SKM-1 (cell line): ENCODE measurements around the gene DUSP5.

Experiments used
- DNase-seq: peaks from one replicate; lab custom pipeline; 2025; ENCODE audit not compliant: unreplicated experiment; lab: John Stamatoyannopoulos, UW

DUSP5 gene

DNA sequence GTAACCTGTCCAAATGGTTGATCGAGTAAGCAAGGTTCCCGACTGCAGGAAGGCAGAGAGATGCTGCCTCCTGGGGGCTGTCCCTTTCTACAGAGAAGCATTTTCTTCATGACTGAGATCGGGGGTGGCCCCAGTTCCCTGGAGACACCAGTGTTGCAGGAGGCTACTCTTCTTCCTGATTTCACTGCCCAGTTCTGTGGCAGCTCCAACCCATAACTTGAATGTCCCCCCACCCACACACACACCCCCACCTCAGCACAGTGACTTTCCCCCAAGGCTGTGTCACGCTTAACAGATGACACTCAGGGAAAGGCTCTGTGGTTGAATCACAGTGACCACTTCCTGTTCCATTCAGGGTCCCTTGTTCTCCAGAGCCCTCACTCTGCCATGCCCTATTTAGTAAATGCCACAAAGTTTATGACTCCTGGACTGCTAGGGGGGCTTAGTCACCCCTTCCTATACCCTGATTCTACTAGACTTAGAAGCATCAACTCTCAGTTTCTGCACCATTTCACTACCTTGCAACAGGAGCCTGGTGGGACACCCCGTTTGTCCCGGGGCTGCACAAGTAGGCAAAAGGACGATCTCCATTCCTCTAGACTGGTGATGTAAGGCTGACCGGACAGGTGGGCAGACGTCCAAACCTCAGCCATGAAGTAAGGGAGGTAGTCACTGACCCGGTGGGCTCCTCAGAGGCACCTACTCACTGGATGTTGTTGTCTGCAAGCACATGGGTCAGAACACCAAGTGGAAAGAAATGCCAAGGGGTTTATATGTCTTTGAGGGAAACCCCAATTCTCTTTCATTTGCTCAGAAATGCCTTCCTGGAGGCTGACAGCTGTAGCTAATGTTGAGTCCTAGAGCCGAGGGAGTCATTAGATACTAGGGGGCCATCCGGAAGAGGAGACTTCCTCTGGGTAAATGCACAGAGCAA, 38.5 kb downstream of the DUSP5 start:
- DNase-seq, result no peak

DNA sequence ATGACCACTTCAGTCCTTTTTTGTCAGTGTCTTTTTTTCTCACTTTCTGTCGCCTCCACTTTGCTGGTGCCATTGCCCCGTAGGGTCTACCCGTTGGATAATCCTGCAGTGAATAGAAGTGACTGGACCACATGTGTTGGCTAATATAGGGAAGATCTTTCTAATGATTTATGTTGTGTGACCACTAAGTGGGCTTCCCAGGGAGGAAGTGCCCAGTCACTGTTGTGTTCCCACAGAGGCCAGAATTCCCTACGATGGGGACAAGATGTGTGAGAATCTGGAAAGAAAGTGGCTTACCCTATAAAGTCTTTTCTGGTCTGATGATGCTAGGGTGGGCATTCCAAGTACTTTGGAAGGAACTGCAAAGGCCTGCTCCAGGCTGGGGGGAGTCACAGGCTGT, 41.4 kb downstream of the DUSP5 start:
- DNase-seq, result no peak

DNA sequence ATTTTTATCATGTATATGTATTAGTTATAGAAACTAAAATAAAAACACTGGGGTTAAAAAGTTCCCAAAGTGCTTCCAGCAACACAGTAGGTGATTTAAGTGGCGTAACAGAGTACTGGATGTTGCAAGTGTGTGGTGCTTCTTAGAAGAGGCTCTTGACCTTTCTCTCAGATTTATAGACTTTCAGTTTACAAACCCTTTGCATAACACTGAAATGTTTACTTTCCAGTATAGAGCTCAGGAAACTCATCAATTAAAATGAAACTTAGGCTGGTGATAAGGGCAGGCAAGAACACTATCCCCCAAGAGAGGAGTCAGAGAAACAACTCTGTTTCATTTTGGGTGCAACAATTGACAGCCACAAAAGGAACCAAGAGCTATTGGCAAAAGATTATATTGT, 42.3 kb downstream of the DUSP5 start:
- DNase-seq, result no peak

DNA sequence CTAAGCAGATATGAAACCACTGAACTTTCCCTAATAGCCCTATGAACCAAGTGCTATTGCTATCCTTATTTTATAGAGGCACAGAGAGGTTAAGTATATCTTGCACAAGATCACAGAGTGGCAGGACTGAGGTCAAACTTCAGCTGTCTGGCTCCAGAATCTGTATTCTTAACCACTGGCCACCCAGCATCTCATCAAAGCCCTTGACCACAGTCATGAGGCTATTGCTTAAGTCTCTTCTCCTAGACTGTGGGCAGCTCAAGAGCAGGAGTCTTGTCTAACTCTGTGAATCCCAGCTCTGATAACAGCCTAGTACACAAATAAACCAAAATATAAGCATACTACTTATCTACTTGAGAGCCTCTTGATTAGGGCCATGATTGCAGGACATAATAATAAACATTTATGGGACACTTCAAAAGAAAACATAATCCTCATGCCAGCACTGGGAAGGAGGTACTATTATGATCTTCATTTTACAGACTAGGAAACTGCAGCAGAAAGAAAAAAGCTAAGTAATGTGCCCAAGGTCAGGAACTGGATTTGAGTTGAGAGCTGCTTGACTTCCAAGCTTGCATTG, 47.3 kb downstream of the DUSP5 start:
- no peak for DNase-seq

DNA sequence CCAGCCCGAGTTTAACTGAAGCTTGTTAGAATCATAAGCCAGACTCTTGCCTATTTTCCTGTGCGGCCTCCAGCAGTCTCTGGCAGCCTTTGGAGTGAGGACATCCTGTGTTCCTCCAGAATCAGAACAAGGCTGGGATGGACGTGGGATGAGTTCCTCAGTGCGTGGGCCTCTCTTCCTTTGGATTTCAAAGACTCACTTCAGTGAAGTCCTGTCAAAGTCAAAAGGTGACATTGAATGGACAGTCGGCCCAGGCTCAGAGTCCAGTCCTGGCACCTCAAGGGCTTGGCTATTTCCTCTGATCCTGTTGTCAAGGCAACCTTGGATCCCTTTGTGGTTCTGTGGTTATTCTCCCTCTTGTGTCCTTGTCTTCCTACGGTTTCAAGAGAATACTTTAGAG, 48.4 kb downstream of the DUSP5 start:
- DNase-seq, result no peak

DNA sequence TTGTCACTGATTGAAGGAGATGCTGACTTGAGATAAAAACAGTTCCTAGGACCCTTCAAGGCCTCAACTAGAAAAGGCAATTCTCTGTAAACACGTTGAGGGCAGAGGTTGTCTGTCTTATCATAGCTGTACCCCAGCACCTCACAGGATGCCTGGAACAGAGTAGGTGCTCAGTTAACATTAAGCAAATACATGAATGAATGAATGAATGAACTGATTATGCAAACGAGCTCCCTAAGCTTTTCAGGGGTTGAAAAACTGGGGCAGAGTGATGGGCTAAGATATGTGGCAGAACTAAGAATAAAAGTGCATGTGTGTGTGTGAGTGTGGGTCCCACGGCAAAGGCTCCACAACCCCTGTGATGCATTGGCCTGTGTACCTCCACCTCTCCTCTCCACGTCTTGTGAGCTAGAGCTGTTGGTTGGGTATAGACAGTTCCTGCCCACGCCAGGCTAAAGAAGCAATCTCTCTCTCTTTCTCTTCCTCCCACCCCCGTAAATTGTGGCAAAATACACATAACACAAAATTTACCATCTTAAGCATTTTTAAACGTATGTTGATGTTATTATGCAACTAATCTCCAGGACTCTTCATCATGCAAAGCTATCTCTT, 48.9 kb downstream of the DUSP5 start:
- DNase-seq, result no peak

DNA sequence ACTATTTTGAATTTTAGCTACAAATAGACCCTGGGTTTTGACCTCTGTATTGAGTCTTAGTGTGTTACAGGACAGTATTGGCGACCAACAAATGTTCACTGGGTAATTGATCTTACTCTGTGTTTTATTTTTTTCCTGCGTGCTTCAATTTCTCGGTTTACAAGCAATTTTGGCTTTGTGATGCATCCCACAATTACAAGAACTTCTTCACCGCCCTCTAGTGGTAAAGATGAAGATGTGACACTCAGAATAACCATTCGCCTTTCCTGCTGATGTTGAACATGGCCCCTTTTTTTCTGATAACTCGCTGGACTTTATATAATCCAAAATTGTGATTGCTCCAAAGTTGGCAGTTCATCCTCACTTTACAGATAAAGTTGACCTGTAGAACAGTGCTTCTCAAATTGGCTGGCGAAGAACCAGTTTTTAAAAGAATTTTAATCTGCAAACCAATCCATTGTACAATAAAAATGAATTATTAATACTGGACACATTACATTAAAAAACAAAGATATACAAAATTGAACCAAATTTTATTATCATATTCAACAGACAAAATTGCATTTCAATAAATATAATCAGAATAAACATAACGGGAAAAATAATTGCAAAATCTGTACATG, 49.5 kb downstream of the DUSP5 start:
- DNase-seq, result no peak

DNA sequence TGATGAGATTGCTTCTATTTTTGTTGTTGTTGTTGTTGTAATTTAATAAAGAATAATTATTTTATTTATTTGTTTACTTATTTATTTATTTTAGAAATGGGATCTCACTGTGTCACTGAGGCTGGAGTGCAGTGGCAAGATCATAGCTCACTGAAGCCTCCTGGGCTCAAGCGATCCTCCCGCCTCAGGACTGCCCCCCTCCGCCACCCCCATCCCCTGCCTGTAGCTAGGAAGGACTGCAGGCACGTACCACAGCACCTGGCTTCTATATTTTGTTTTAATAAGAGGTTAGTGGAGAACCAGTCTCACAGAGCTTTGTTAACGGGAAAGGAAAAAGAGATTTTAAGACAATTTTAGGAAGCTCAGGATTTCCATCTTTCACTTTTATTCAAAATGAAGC, 50.3 kb downstream of the DUSP5 start:
- DNase-seq, result no peak

DNA sequence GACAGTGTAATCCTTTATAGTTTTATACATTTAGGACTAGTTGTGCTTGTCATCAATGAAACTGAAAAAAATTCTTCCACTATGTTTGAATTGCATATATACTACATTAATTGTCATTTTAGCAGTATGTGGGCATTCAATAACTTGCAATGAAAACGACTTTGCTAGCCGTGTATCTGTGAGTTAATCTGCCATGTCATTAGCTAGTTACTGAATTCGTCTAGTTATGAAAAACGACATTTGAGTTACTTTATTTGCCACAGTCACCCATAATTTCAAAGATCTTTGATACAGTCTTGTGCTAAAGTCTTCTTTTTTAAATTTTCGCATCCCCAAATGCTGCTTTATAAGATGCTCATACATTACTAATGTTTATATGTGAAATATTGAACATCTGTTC, 51.5 kb downstream of the DUSP5 start:
- DNase-seq, result no peak

DNA sequence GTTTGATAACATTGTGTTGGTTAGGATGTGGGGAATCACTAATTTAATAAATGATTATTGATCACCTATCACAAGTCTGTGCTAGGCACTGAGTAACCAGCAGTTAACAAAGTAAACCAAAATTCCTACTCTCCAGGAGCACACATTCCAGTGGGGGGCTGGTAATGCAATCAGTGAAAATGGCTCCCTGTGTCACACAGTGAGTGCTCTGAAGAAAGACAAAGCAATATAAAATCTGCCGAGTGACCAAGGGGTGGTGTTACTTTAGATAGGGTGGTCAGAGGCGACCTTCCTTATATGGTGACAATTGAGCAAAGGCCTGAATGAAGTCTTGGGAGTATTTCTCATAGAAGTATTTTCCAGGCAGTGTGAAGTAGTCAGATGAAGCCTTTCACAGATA, 56.2 kb downstream of the DUSP5 start:
- DNase-seq, result no peak

DNA sequence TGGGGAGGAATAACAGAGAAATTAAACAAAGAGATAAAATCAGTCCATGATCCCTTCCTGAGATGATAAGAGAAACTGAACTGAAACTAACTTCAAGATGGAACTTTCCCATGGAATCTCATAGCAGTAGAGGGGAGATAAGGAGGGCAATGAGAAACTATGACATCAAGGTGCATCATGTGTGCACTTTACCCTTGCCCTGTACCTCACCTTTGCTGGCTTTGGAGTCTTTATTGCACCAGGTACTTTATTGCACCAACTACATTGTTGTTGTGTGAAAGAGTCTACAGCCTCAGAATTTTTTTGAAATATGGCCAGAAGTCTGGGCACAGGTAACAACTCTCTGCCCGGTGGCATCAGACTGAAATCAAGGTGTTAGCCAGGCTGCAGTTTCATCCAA, 58.6 kb downstream of the DUSP5 start:
- no peak for DNase-seq

DNA sequence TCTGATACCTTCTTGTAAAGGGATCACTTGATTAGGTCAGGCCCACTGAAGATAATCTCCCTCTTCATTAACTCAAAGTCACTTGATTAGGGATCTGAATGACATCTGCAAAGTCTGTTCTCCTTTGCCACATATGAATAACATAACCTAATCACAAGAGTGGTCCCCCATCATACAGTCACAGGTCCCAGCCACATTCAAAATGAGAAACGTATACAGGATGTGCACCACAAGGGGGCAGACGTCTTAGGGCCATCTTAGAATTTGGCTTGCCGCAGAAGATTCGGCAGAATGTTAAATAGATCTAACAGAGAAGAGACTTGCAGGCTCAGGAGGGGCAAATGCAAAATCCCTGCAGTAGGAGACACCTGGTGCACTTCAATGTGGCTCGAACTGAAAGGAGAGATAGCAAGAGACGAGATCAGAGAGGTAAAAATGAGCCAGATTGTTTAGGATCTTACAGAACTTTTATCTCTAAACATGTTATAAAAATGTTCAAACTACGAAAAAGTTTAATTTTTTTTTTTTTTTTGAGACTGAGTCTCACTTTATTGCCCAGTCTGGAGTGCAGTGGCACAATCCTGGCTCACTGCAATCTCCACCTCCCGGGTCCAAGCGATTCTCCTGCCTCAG, 59.4 kb downstream of the DUSP5 start:
- DNase-seq, result no peak

DNA sequence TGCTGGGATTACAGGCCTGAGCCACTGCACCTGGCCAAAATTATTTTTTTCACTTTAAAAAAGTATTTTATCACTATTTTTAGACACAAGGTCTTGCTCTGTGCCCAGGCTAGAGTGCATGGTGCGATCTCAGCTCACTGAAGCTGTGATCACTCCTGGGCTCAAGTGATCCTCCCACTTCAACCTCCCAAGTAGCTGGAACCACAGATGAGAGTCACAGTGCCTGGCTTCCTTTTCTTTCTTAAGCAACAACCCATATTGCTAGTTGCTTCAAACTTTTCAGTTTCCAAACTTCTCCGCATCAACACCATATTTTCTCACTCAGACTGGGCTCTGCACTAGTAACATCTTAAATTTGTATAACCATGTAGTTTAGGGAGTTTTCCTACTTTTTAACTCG, 60.3 kb downstream of the DUSP5 start:
- no peak for DNase-seq

DNA sequence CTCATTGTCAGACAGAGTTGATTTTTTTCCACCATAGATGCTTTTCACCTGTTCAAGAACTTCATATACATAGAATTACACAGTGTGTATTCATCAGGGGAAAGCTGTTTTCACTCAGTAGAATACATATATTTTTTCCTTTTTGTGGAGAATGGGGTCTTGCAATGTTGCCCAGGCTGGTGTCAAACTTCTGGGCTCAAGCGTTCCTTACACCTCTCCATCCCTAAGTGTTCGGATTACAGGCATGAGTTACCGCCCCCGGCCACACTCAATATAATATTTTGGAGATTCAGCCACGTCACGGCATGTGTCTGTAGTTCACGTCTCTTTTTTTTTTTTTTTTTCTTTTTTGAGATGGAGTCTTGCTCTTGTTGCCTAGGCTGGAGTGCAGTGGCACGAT, 62.3 kb downstream of the DUSP5 start:
- DNase-seq, result no peak
